Neural progenitor cell (in vitro differentiated cells): ENCODE results near the gene SMOC2. TPM values are rescaled to one million over a fixed set of nuclear protein-coding genes. Genes with fewer than 3 reads are reported as not detected.

ENCODE experiments used
- DNase-seq: peaks from one replicate; pipeline ENCODE4 v3.0.0-alpha.2; 2016; ENCODE audit warnings: low spot score
- H2AFZ ChIP-seq: fragments of 200-600 bp; sonication (generic); replicated peaks from 2 replicates; pipeline ENCODE4 v1.6.1; 2016; ENCODE audit warnings: antibody characterized with exemption
- H3F3A ChIP-seq: fragments of 200-600 bp; sonication (generic); 2 replicates; pipeline ENCODE4 v1.6.1; 2016; ENCODE audit warnings: antibody characterized with exemption, low read depth
- H3K27ac ChIP-seq: fragments of 200-600 bp; sonication (generic); 2 replicates; pipeline ENCODE4 v1.5.1; 2016; ENCODE audit warnings: mild to moderate bottlenecking
- H3K27me3 ChIP-seq: fragments of 200-600 bp; sonication (generic); 2 replicates; pipeline ENCODE4 v1.6.1; 2016; ENCODE audit warnings: mild to moderate bottlenecking, moderate library complexity
- H3K36me3 ChIP-seq: fragments of 200-600 bp; sonication (generic); 2 replicates; pipeline ENCODE4 v1.5.1; 2016
- H3K4me1 ChIP-seq: fragments of 200-600 bp; sonication (generic); 2 replicates; pipeline ENCODE4 v1.6.1; 2016; ENCODE audit warnings: mixed run types
- H3K4me2 ChIP-seq: fragments of 200-600 bp; sonication (generic); 2 replicates; pipeline ENCODE4 v1.6.1; 2016
- H3K4me3 ChIP-seq: fragments of 200-600 bp; sonication (generic); 2 replicates; pipeline ENCODE4 v1.5.1; 2016
- H3K79me2 ChIP-seq: fragments of 200-600 bp; sonication (generic); 2 replicates; pipeline ENCODE4 v1.6.1; 2016; ENCODE audit warnings: low read depth
- H3K9ac ChIP-seq: fragments of 200-600 bp; sonication (generic); 2 replicates; pipeline ENCODE4 v1.6.1; 2016
- H3K9me3 ChIP-seq: fragments of 200-600 bp; sonication (generic); 2 replicates; pipeline ENCODE4 v1.5.1; 2016; ENCODE audit warnings: low read depth
- H4K20me1 ChIP-seq: fragments of 200-600 bp; sonication (generic); 2 replicates; pipeline ENCODE4 v1.6.1; 2016; ENCODE audit warnings: low read depth
- H3K27ac Mint-ChIP-seq: 3 replicates; pipeline ENCODE4 v1.8.0; 2021; ENCODE audit warnings: mixed read lengths
- H3K27me3 Mint-ChIP-seq: 2 replicates; pipeline ENCODE4 v1.8.0; 2022; ENCODE audit warnings: low read depth, mild to moderate bottlenecking, inconsistent platforms, moderate library complexity, mixed read lengths; ENCODE audit not compliant: insufficient read depth
- H3K36me3 Mint-ChIP-seq: 3 replicates; pipeline ENCODE4 v1.8.0; 2021; ENCODE audit warnings: mixed read lengths
- H3K4me1 Mint-ChIP-seq: 3 replicates; pipeline ENCODE4 v1.8.0; 2021; ENCODE audit warnings: mixed read lengths
- H3K4me3 Mint-ChIP-seq: 3 replicates; pipeline ENCODE4 v1.8.0; 2021; ENCODE audit warnings: mild to moderate bottlenecking, moderate library complexity, mixed read lengths
- H3K9me3 Mint-ChIP-seq: 3 replicates; pipeline ENCODE4 v1.8.0; 2020; ENCODE audit warnings: mixed read lengths
- CTCF ChIP-seq: fragments of 200-600 bp; sonication (generic); IDR thresholded peaks from 2 replicates; pipeline ENCODE4 v1.5.1; 2017; ENCODE audit warnings: antibody characterized with exemption, mild to moderate bottlenecking
- EZH2 ChIP-seq: fragments of 200-600 bp; sonication (generic); IDR thresholded peaks from 2 replicates; pipeline ENCODE4 v1.6.1; 2017; ENCODE audit warnings: antibody characterized with exemption, mild to moderate bottlenecking, moderate library complexity
- EZH2phosphoT487 ChIP-seq: fragments of 200-600 bp; sonication (generic); IDR thresholded peaks from 2 replicates; pipeline ENCODE4 v1.6.1; 2017; ENCODE audit warnings: antibody characterized with exemption
- total RNA-seq: library from RNA; depleted of rRNA; stranded (reverse); fragments of >200 nt; gene quantifications from 2 replicates; pipeline ENCODE4 v1.2.3, GENCODE V29; 2015; ENCODE audit warnings: low replicate concordance

The SMOC2 gene
- total RNA-seq, 1 donor from 2014 or later = 0.75 TPM

GRCh38 chr6:168554472-168554871, 113.5 kb downstream of the SMOC2 start:
- H3K36me3 ChIP-seq = no peaks in the 10 kb centered on the region
- H3K9me3 ChIP-seq = no peaks in the 10 kb centered on the region
- peaks cover 4% of the 10 kb centered on the region for H3K9me3 Mint-ChIP-seq
- no peaks in the 10 kb centered on the region for H3K79me2 ChIP-seq
- no peaks in the 10 kb centered on the region for H3K27me3 ChIP-seq
- H3K4me2 ChIP-seq = no peak overlapping the region
- TF ChIP-seq EZH2 (no peak), EZH2phosphoT487 (no peak), CTCF (no peak)
- H3K27ac Mint-ChIP-seq = no peak overlapping the region
- no peak overlapping the region for H3K4me3 Mint-ChIP-seq
- H3K27me3 Mint-ChIP-seq = peaks cover 11% of the 10 kb centered on the region
- no peak overlapping the region for H2AFZ ChIP-seq
- no peak for DNase-seq
- H3K9ac ChIP-seq = no peak overlapping the region
- no peak overlapping the region for H3K4me3 ChIP-seq
- H3K27ac ChIP-seq = no peak overlapping the region
- H4K20me1 ChIP-seq = no peaks in the 10 kb centered on the region
- no peaks in the 10 kb centered on the region for H3K36me3 Mint-ChIP-seq
- H3F3A ChIP-seq = no peaks in the 10 kb centered on the region
- H3K4me1 Mint-ChIP-seq = peaks cover 3% of the 10 kb centered on the region
- no peaks in the 10 kb centered on the region for H3K4me1 ChIP-seq

GRCh38 chr6:168554898-168555617, 114.1 kb downstream of the SMOC2 start:
- Mint-ChIP-seq H3K4me1 (peaks cover 3% of the 10 kb centered on the region), H3K27ac (no peak overlapping the region), H3K9me3 (peaks cover 4% of the 10 kb centered on the region), H3K36me3 (no peaks in the 10 kb centered on the region), H3K4me3 (no peak overlapping the region), H3K27me3 (peaks cover 11% of the 10 kb centered on the region)
- Histone ChIP-seq H3K27ac (no peak overlapping the region), H3K36me3 (no peaks in the 10 kb centered on the region), H3K4me3 (no peak overlapping the region), H3K4me1 (no peaks in the 10 kb centered on the region), H3K9ac (no peak overlapping the region), H4K20me1 (no peaks in the 10 kb centered on the region), H2AFZ (no peak overlapping the region), H3K79me2 (no peaks in the 10 kb centered on the region), H3F3A (no peaks in the 10 kb centered on the region), H3K4me2 (no peak overlapping the region), H3K27me3 (peaks cover 3% of the 10 kb centered on the region), H3K9me3 (no peaks in the 10 kb centered on the region)
- no peak for DNase-seq
- TF ChIP-seq EZH2phosphoT487 = no peak
- TF ChIP-seq CTCF = no peak
- TF ChIP-seq EZH2 = no peak

DNA sequence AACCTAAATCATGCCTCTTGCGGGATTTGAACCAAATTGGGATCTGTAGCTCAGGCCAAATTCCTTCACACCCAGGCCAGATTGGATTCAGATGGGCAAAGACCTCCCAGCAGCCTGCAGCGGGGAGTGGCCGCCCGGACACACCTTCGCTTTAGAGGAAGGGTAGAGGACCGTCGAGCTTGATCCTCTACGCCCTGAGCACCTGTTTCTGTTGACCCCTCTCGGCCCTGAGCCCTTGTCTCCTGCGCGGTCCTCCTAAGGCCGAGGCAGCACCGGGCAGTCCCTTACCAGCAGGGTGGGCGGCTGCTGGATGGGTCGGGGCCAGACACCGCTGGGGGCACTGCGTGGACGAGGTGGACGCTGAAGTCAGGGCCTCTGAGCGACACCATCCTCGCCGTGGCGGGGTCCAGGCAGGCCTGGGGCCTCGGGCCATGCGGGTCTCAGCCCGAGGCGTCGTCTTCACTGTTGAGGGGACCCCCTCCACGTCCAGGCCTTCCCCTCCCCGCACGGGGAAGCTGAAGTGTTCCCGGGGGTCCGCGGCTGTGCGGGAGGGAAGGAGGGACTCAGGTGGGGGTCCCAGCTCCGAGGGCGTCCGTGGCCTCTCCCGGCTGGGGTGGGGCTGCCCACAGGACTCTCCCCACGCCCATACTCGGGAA, 114.8 kb downstream of the SMOC2 start:
- Mint-ChIP-seq H3K9me3 (peaks cover 4% of the 10 kb centered on the region), H3K4me3 (no peak overlapping the region), H3K27me3 (peaks cover 7% of the 10 kb centered on the region), H3K36me3 (no peaks in the 10 kb centered on the region), H3K27ac (no peak overlapping the region), H3K4me1 (peaks cover 3% of the 10 kb centered on the region)
- Histone ChIP-seq H3K36me3 (no peaks in the 10 kb centered on the region), H3F3A (no peaks in the 10 kb centered on the region), H3K27ac (no peak overlapping the region), H2AFZ (no peak overlapping the region), H3K9ac (no peak overlapping the region), H4K20me1 (no peaks in the 10 kb centered on the region), H3K79me2 (no peaks in the 10 kb centered on the region), H3K4me1 (no peaks in the 10 kb centered on the region), H3K4me2 (no peak overlapping the region), H3K27me3 (peaks cover 3% of the 10 kb centered on the region), H3K4me3 (no peak overlapping the region), H3K9me3 (no peaks in the 10 kb centered on the region)
- TF ChIP-seq EZH2phosphoT487 (no peak), CTCF (no peak), EZH2 (no peak)
- no peak for DNase-seq
